NCI-H510A (cell line): ENCODE data around the gene RDH5.

Experiments used
- DNase-seq: peaks from one replicate; lab custom pipeline; 2025; lab: John Stamatoyannopoulos, UW

Gene RDH5

GRCh38 chr12:55696141-55696540 is 24.1 kb upstream of the RDH5 start:
- DNase-seq = no peak

DNA sequence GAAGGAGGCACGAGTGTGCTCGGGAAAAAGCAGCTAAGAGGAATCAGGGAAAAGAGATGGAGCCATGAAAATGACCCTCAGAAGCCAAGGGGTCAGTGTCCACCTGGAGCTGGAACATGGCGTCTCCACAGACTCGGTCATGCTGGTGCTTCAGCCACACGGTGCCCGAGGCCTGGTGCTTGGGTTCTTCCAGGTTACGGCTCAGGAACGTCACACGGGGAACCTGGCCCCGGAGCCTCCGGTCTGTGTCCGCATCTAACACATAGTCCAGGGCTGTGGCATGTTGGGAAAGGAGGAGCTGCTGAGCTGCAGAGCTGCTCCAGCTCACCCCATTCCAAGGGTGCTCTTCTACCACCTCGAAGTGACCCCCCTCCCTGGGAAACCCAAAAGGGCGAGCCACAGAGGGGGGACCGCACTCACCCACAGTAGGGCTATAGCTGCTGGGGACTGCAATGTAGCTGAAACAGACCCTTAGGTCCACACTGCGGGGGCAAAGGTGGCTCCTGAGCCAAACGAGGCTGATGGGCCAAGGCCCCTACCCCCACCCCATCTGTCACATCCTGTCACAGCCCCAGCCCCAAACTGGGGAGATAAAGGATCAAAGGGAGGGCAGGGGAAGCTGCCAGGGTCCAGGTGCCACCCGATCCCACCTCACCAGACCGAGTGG is 23.3 kb upstream of the RDH5 start:
- no peak for DNase-seq

DNA sequence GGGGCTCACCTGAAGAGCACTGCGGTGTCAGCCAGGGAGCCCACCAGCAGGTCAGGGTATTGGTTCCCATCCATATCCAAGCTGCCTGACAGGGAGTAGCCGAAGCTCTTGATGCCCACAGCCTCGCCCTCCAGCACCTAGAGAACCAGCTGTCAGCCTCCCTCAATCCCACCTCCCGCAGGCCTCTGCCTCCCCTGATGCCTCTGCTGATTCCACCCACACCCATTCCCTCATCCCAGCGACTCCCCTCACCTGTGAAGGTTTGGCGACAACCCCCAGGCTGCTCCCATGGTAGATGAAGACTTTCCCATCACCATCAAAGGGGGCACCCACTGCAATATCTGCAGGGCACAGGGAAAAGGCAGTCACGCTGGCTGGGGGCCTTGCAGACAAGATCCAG is 22.5 kb upstream of the RDH5 start:
- no peak for DNase-seq

GRCh38 chr12:55698241-55698955 is 21.8 kb upstream of the RDH5 start:
- DNase-seq = no peak

DNA sequence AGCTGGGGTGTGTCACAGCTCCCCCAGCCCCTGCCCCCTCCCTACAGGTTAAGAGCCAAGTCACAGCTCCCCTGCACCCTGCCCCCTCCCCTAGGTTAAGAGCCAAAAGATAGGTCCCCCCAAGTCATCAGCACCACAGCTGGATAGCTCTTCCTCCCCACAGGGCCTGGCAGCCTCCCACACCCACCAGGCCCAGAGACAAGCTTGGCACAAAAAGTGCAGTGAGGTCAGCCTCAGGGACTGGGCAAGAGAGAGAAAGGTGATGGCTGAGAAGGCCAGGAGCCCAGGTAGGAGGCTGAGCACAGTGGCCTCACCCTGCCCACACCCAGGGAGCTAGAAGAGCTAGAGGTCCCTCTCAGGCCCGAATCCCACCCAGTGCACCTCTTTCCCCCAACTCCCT is 21.2 kb upstream of the RDH5 start:
- DNase-seq = no peak

- DNase-seq = no peak
Observed at GRCh38 chr12:55699471-55700055, 20.6 kb upstream of the RDH5 start.

DNA sequence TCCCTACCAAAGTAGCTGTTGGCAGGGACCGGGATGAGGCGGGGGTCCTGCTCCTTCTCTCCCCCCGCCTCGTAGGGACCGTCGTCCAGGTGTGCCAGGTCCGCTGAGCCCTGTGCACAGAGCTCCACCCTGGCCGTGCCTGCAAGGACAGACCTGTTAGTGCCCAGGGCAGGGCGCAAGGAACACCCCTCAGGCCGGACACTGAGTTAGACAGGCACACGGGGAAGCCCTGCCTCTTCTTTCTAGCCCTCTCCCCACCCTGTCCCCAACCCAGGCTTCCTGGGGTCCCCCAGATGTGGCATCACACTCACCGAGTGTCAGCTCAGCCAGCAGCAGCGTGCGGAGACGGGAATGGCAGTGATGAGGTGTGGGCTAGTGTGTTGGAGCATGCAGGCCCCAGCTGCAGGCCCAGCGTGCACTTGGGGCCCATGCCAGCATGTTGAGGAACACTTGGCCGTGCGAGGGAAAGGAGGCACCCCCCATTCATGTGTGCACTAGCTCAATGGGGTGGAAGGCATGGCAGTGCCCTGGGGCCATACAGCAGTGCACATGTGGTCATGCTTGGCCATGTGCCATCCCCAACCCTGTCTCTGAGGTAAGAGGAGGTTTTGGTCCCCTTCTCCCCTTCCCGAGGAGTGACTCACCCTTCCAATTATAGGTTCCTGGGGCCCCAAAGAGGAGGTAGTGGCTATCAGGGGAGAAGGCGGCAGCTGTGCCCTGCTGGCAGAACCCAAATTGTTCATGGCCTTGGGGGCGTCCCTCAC is 19.8 kb upstream of the RDH5 start:
- DNase-seq = no peak

GRCh38 chr12:55702861-55703260 is 17.3 kb upstream of the RDH5 start:
- no peak for DNase-seq

GRCh38 chr12:55703288-55703687 is 16.9 kb upstream of the RDH5 start:
- no peak for DNase-seq

GRCh38 chr12:55703901-55704761 is 16.1 kb upstream of the RDH5 start:
- no peak for DNase-seq

- DNase-seq = no peak
Observed at GRCh38 chr12:55704824-55705718, 15.1 kb upstream of the RDH5 start.

DNA sequence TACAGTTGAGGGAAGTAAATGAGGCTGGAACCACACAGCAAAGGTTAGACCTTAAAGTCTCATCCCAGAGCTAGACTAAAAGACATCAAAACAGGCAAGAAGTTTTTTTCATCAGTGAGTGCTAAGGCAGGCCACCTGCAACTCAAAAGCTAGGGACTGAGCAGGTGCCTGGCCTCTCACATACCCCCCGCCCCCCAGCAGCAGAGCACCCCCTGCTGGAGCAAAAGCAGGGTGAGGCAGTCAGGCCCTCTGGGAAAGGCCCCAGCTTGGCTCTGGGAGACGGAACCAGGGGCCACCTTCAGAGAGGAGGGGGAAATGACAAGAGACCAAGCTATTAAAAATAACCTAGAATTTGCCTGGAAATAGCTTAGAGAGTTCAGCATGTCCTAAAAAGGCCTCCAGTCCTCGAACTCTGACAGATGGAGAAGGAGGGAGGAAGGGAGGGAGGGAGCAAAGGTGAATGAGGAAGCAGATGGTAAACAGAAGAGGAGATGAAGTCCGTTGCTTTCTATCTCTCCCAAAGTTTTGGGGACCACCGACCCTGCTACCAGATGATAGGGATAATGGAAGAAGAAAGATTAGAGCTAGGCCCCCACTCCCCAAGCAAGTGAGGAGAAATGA is 14.3 kb upstream of the RDH5 start:
- no peak for DNase-seq

- DNase-seq = no peak
Observed at GRCh38 chr12:55706568-55707218, 13.5 kb upstream of the RDH5 start.

DNA sequence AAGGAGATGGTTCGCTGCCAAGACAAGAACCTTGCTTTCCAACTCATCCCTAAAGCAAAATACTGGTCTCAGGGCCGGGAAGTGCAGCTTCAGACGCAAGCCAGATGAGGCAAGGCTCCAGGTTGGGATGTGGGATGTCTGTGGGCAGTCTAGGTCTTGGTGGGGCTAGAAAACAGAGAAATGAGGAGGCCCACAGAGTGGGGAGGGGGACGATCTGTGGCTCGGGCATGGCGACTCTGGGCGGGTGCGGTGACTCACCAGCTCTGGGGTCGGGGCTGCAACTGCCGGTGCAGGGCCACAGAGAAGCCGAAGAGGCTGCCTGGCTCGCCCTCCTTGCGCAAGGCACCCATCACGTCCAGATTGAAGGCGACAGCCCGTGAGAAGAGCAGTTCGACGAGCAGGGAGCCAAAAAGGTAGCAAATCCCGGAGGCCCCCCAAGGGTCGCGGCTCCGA is 12.9 kb upstream of the RDH5 start:
- DNase-seq = no peak

DNA sequence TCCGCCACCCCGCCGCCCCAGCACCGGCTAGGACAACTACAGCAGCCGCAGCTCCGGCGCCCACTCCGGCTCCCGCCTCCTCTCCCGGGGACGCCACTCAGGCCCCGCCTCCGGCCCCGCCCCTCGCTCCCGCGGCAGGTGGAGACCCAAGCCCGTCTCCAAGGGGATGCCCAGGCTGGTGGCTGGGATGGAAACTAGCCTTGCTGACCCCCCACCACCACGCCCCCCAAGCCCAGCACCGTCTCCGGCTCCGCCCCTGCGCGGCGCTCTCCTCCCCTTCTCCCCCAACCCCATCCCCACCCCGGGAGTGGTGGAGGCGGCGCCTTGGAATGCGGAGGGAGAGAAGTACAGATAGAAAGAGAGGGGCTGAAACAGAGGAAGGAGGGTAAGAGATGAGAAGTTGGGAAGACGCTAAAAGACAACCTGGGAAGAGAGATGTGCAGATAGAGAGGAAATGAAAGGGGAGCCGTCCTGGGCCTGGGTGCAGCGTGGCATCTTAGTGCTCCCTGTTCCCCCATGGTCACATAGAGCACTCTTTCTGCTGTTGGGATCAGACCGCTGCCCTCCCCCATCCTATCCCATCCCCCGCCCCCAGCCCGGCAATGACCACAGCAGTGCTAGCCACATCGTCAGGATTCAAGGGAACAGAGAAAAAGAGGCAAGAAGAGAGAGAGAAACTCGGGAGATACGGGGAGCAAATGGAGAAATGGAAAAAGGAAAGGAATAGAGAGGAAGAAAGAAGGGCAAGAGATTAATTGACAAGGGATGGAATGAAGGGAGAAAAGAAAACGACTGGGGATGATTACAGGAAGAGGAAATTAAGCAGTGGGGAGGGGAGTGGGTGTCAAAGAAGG is 12.1 kb upstream of the RDH5 start, which contains the start of gene ITGA7:
TSS of gene ITGA7 (minus strand) at position 64 of the 854 bp plus-strand sequence. CDS start 222 bp downstream, outside the sequence.
- peak; percentile 51 for DNase-seq

- no peak for DNase-seq
Observed at GRCh38 chr12:55708695-55709233, 11.4 kb upstream of the RDH5 start.

GRCh38 chr12:55711786-55712553 is 8.2 kb upstream of the RDH5 start:
- no peak for DNase-seq
